K562 (cell line): ENCODE results near the gene FGFRL1. TPM values are rescaled to one million over a fixed set of nuclear protein-coding genes. Genes with fewer than 3 reads are reported as not detected.

Experiments
- ATAC-seq: fragments of 200-7000 bp; cut with Tn5 transposase; 3 replicates; pipeline ENCODE4 v1.9.1; 2020; ENCODE audit warnings: moderate library complexity
- BruUV-seq: library from RNA; stranded (reverse); fragments of 400-500 nt; replicated peaks from 2 replicates; lab custom pipeline; 2021; lab: Mats Ljungman, UMichigan
- CTCF ChIA-PET: fragments of 300-600 bp; formaldehyde crosslinking; extraction: SDS; loops from one replicate; lab custom pipeline; 2021; ENCODE audit warnings: low intra/inter-chr PET ratio; lab: Yijun Ruan, JAX
- POLR2A ChIA-PET: fragments of 300-600, 350-650 bp; sonication (Branson Sonifier 250); formaldehyde crosslinking; extraction: SDS; loops from one replicate; lab custom pipeline; 2021; ENCODE audit warnings: antibody characterized with exemption, inconsistent platforms; lab: Yijun Ruan, JAX
- DNase-seq, 4 experiments: peaks; one replicate each; pipeline versions ENCODE4 v3.0.0 to v3.0.0-alpha.2; 2011 to 2018; ENCODE audit warnings: low spot score in 3 of 4, mixed read lengths in 3 of 4; ENCODE audit errors: extremely low read depth in 1 of 4
- FAIRE-seq: peaks from 2 replicates; lab custom pipeline; 2011; peaks lifted over from hg19 to GRCh38; lab: Jason Lieb, UNC
- H2AFZ ChIP-seq: 2 replicates; pipeline ENCODE4 v1.6.0; 2011; ENCODE audit warnings: low read depth, low read length, control low read depth, inconsistent platforms
- H3K27ac ChIP-seq: fragments of 200-600 bp; 3 replicates; pipeline ENCODE4 v1.8.0; 2011; ENCODE audit warnings: low read depth, mild to moderate bottlenecking, control low read depth, inconsistent platforms, low read length, moderate library complexity, mixed read lengths; ENCODE audit errors: extremely low read depth
- H3K27me3 ChIP-seq, 2 experiments: fragments of 300-600 bp in 1 of 2; 2 replicates in 1 of 2; 3 replicates in 1 of 2; pipeline versions ENCODE4 v1.6.0 to v1.8.0; 2011; ENCODE audit warnings: inconsistent platforms in 2 of 2, low read length in 2 of 2, mild to moderate bottlenecking in 1 of 2, mixed read lengths in 1 of 2, moderate library complexity in 1 of 2; ENCODE audit not compliant: control insufficient read depth in 2 of 2, insufficient read depth in 2 of 2
- H3K36me3 ChIP-seq: fragments of 300-600 bp; 3 replicates; pipeline ENCODE4 v1.8.0; 2011; ENCODE audit warnings: mild to moderate bottlenecking, low read length, inconsistent platforms; ENCODE audit not compliant: control insufficient read depth, insufficient read depth
- H3K4me1 ChIP-seq, 2 experiments: fragments of 200-600 bp in 1 of 2; replicated peaks in 1 of 2; 2 replicates in 1 of 2; 3 replicates in 1 of 2; pipeline versions ENCODE4 v1.5.1 to v1.8.0; 2011; ENCODE audit warnings: inconsistent platforms in 2 of 2, low read length in 2 of 2, mild to moderate bottlenecking in 1 of 2, mixed read lengths in 1 of 2, moderate library complexity in 1 of 2; ENCODE audit not compliant: control insufficient read depth in 2 of 2, insufficient read depth in 2 of 2
- H3K4me2 ChIP-seq: 2 replicates; pipeline ENCODE4 v1.6.1; 2011; ENCODE audit warnings: low read length, control low read depth, inconsistent platforms, mixed read lengths; ENCODE audit not compliant: insufficient read depth
- H3K4me3 ChIP-seq: fragments of 200-600 bp; sonication (generic), shearing (Covaris generic); 2 replicates; pipeline ENCODE4 v1.5.1; 2016; ENCODE audit warnings: control low read depth, inconsistent platforms
- H3K79me2 ChIP-seq: fragments of 200-600 bp; 3 replicates; pipeline ENCODE4 v1.8.0; 2011; ENCODE audit warnings: low read length, inconsistent platforms; ENCODE audit not compliant: control insufficient read depth, insufficient read depth
- H3K9ac ChIP-seq, 2 experiments: 2 replicates each; pipeline versions ENCODE4 v1.6.0 to v1.6.1; 2011; ENCODE audit warnings: low read depth in 2 of 2, low read length in 2 of 2, control low read depth in 1 of 2, inconsistent platforms in 1 of 2, mild to moderate bottlenecking in 1 of 2, mixed read lengths in 1 of 2; ENCODE audit not compliant: insufficient read depth in 1 of 2
- H3K9me1 ChIP-seq: one replicate; pipeline ENCODE4 v1.6.0; 2011; ENCODE audit warnings: inconsistent platforms, mild to moderate bottlenecking, low read length, moderate library complexity; ENCODE audit not compliant: control insufficient read depth, insufficient read depth
- H3K9me3 ChIP-seq: replicated peaks from 2 replicates; pipeline ENCODE4 v1.5.1; 2011; ENCODE audit warnings: low read depth, low read length, inconsistent platforms; ENCODE audit not compliant: control insufficient read depth, insufficient read depth
- H4K20me1 ChIP-seq: replicated peaks from 2 replicates; pipeline ENCODE4 v1.6.1; 2011; ENCODE audit warnings: low read length, inconsistent platforms, mixed read lengths; ENCODE audit not compliant: control insufficient read depth, insufficient read depth
- CREM ChIP-seq: IDR thresholded peaks from 2 replicates; pipeline ENCODE4 v1.6.1; 2014; ENCODE audit warnings: antibody characterized with exemption, low read depth
- E4F1 ChIP-seq: fragments of 250-450 bp; sonication (Bioruptor Pico); IDR thresholded peaks from 2 replicates; pipeline ENCODE4 v1.5.0; 2021; ENCODE audit warnings: mild to moderate bottlenecking, borderline replicate concordance
- EGR1 ChIP-seq: fragments of 450-650 bp; conservative IDR thresholded peaks from 2 replicates; pipeline ENCODE4 v1.6.1; 2017; ENCODE audit warnings: mild to moderate bottlenecking
- HLTF ChIP-seq: fragments of 450-650 bp; IDR thresholded peaks from 2 replicates; pipeline ENCODE4 v1.6.1; 2016
- MCM5 ChIP-seq: fragments of 450-650 bp; IDR thresholded peaks from 2 replicates; pipeline ENCODE4 v1.6.1; 2016; ENCODE audit warnings: low read depth
- RBM34 ChIP-seq: fragments of 200-400 bp; formaldehyde crosslinking; IDR thresholded peaks from 2 replicates; pipeline ENCODE4 v1.6.1; 2018; ENCODE audit warnings: low read length, borderline replicate concordance; ENCODE audit not compliant: insufficient read depth
- SAFB ChIP-seq: fragments of 200-400 bp; formaldehyde crosslinking; IDR thresholded peaks from 2 replicates; pipeline ENCODE4 v1.6.1; 2017; ENCODE audit warnings: low read depth, low read length, borderline replicate concordance
- SUPT5H ChIP-seq: fragments of 450-650 bp; IDR thresholded peaks from 2 replicates; pipeline ENCODE4 v1.6.1; 2016
- TEAD4 ChIP-seq, 2 experiments: sonication (generic) in 1 of 2; formaldehyde crosslinking in 1 of 2; IDR thresholded peaks; 2 replicates each; pipeline versions ENCODE4 v1.6.1 to v1.8.0; 2012 to 2022; ENCODE audit warnings: borderline replicate concordance in 1 of 2, inconsistent platforms in 1 of 2, low read length in 1 of 2, mild to moderate bottlenecking in 1 of 2, missing genetic modification reagents in 1 of 2
- ZNF184 ChIP-seq: sonication (generic); formaldehyde crosslinking; IDR thresholded peaks from 2 replicates; pipeline ENCODE4 v1.5.0; 2020; ENCODE audit warnings: missing genetic modification reagents
- ZNF408 ChIP-seq: fragments of 250-450 bp; sonication (Bioruptor Pico); IDR thresholded peaks from 2 replicates; pipeline ENCODE4 v1.4.0; 2020; ENCODE audit warnings: low read depth, mild to moderate bottlenecking, moderate library complexity
- WGBS: fragments of 100-300 bp; shearing (Covaris generic); methylation state at CpG from one replicate; pipeline ENCODE4 v1.1.6; 2016; ENCODE audit warnings: low coverage, mixed read lengths; ENCODE audit not compliant: insufficient coverage; ENCODE audit errors: missing lambda C conversion rate; 5-methylcytosine and 5-hydroxymethylcytosine counted together
- in situ Hi-C: fragments of 300-500 bp; cut with MboI; formaldehyde crosslinking; loops from 4 replicates; pipeline ENCODE4 v1.15.0; 2018; ENCODE audit warnings: inconsistent platforms, mixed read lengths
- intact Hi-C: fragments of 100-400 bp; cut with micrococcal nuclease; formaldehyde crosslinking; loops from 2 replicates; pipeline ENCODE4 v1.14.2; 2022
- polyA plus RNA-seq, 8 experiments: library from polyadenylated mRNA; depleted of rRNA in 4 of 8; stranded (reverse) in 5 of 8; unstranded in 3 of 8; fragments of >200 nt; fragmentation: Nextera tagmentation in 2 of 8; fragmentation: Illumina TruSeq in 1 of 8; extraction: Ambion mirVana in 2 of 8; extraction: Trizol in 1 of 8; gene quantifications; 2 replicates each; pipeline versions ENCODE4 v1.2.1 to v1.2.3, GENCODE V29; 2011 to 2014; ENCODE audit warnings: inconsistent platforms in 1 of 8, missing spikeins in 1 of 8
- total RNA-seq, 7 experiments: library from RNA; depleted of rRNA in 6 of 7; stranded (reverse); fragments of >200 nt in 6 of 7; fragmentation: Illumina TruSeq in 2 of 7; extraction: Trizol in 2 of 7; gene quantifications; 2 replicates each; pipeline versions ENCODE4 v1.2.1 to v1.2.3, GENCODE V29; 2011 to 2021; ENCODE audit warnings: low replicate concordance in 1 of 7
- TF ChIP-seq, protein P1 (sequence below): sonication (generic); IDR thresholded peaks from 2 replicates; pipeline ENCODE4 v1.6.1; 2016
- TF ChIP-seq, protein P2 (sequence below): sonication (generic); formaldehyde crosslinking; IDR thresholded peaks from 2 replicates; pipeline ENCODE4 v1.8.0; 2022; ENCODE audit warnings: missing genetic modification reagents, mild to moderate bottlenecking, moderate library complexity, borderline replicate concordance
- TF ChIP-seq, protein P3 (sequence below): fragments of 450-650 bp; formaldehyde crosslinking; IDR thresholded peaks from 2 replicates; pipeline ENCODE4 v1.4.0; 2020; ENCODE audit warnings: mild to moderate bottlenecking
- TF ChIP-seq, protein P4 (sequence below): fragments of 250-450 bp; sonication (Bioruptor Pico); IDR thresholded peaks from 2 replicates; pipeline ENCODE4 v1.5.0; 2021

Gene FGFRL1
- total and polyA plus RNA-seq, 9 of the 15 experiments (the other 6 are each of a cell fraction or from before 2014, with no cell fraction given): 0.34 to 49.9 (median 14.6) TPM

DNA sequence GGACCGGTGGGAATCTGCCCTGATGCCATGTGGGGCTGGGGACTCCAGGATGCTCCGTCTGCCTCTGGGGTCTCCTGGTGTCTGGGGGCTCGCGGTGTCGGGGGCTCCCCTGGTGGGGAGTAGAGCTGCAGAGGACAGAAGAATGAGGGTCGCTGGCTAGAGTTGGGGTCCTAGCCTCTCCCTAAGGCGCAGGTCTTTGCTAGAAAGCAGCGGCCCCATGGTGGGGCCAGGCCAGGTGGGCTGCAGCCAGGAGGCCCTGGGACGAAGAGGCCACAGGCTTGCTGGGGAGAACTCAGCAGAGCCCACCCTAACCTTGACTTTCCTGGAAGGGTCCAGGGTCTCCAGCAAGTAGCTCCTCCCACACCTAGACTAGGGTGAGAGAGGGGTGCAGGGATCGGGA lies 21.4 kb downstream of the FGFRL1 start (continued):
- TF ChIP-seq TEAD4 (IDR thresholded peaks at IDR 0.05; ENCODE audit: low read length): no peak
- TF ChIP-seq TEAD4 (CRISPR knock-in tag; IDR thresholded peaks at IDR 0.05; ENCODE audit: borderline replicate concordance): no peak
- no peak for TF ChIP-seq HLTF
- no peak for TF ChIP-seq ZNF408 (CRISPR knock-in tag)
- TF ChIP-seq, protein P1, sequence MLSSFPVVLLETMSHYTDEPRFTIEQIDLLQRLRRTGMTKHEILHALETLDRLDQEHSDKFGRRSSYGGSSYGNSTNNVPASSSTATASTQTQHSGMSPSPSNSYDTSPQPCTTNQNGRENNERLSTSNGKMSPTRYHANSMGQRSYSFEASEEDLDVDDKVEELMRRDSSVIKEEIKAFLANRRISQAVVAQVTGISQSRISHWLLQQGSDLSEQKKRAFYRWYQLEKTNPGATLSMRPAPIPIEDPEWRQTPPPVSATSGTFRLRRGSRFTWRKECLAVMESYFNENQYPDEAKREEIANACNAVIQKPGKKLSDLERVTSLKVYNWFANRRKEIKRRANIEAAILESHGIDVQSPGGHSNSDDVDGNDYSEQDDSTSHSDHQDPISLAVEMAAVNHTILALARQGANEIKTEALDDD: no peak
- TF ChIP-seq SAFB: no peak
- no peak for TF ChIP-seq ZNF184 (CRISPR knock-in tag)

DNA sequence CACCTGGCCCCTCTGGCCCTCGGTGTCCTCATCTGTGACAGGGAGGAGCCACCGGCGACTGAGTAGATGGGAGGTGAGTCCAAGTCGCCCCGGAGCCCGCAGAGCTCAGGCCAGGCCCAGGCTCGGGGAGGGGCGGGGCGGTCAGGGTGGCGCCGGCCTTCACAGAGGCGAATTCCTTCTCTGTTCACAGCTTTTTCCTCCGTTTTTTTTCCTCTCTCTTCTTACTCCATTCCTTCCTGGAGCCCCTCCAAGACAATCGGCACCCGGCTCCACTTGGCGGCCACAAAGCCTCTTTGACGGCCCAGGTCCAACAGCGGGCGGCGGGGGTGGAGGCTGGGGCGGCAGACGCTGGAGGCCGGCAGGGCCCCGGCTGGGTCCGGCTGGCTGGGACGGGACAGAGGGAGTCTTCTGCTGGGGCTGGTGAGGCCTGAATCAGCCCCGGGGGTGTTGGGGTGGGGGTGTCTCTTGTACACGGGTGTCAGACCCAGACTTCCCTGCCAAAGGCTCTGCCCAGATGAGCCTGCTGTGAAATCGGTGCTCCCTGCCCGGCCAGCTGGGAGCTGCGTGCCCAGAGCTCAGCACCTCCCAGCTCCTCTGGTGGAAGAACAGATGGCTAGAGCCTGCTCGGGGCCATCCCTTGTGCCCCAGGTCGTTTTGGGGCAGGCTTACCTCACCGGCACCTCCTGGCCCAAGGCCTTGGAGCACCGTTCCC lies 22.6 kb downstream of the FGFRL1 start:
- no peaks in the 10 kb centered on the region for H3K9me3 ChIP-seq
- H3K4me1 ChIP-seq: peaks cover 5 to 87% of the 10 kb centered on the region in 2 experiments
- 0 out of 5 replicates have a peak, but pooled peaks cover 0 to 6% of the 10 kb centered on the region in 2 experiments for H3K27me3 ChIP-seq
- ATAC-seq (peak; percentile 63), FAIRE-seq (no peak), DNase-seq (no peak)
- no peaks in the 10 kb centered on the region for H3K36me3 ChIP-seq
- CTCF ChIA-PET: no interaction called here
- POLR2A ChIA-PET: interaction anchor here (0.6 kb wide), 1 partner anchor 105 kb away, joined by 3 read pairs; no protein-coding TSS in a partner anchor
- no peaks in the 10 kb centered on the region for H3K79me2 ChIP-seq
- H4K20me1 ChIP-seq: no peaks in the 10 kb centered on the region
- intact Hi-C loops: no loop called here
- H2AFZ ChIP-seq: peak overlapping the region; percentile 40; the same call in 1 of the 2 replicates
- no TSS peak for BruUV-seq
- no peak overlapping the region for H3K4me3 ChIP-seq
- no peak overlapping the region for H3K4me2 ChIP-seq
- in situ Hi-C loops: no loop called here
- WGBS: 28% methylated on average over 22 of the region's 35 CpGs
- peak overlapping the region in 1 of 2 experiments; percentile 66; a peak in 2 of 4 replicates for H3K9ac ChIP-seq
- H3K9me1 ChIP-seq: no peaks in the 10 kb centered on the region
- no peak overlapping the region for H3K27ac ChIP-seq
- TF ChIP-seq, protein P2, sequence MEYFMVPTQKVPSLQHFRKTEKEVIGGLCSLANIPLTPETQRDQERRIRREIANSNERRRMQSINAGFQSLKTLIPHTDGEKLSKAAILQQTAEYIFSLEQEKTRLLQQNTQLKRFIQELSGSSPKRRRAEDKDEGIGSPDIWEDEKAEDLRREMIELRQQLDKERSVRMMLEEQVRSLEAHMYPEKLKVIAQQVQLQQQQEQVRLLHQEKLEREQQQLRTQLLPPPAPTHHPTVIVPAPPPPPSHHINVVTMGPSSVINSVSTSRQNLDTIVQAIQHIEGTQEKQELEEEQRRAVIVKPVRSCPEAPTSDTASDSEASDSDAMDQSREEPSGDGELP (CRISPR knock-in tag): 0 out of 2 replicates have a peak, but pooled peaks have one; percentile 4
- TF ChIP-seq E4F1 (CRISPR knock-in tag) (no peak), SUPT5H (no peak), RBM34 (no peak), CREM (no peak), MCM5 (no peak), EGR1 (peak; percentile 48)
- TF ChIP-seq, protein P3, sequence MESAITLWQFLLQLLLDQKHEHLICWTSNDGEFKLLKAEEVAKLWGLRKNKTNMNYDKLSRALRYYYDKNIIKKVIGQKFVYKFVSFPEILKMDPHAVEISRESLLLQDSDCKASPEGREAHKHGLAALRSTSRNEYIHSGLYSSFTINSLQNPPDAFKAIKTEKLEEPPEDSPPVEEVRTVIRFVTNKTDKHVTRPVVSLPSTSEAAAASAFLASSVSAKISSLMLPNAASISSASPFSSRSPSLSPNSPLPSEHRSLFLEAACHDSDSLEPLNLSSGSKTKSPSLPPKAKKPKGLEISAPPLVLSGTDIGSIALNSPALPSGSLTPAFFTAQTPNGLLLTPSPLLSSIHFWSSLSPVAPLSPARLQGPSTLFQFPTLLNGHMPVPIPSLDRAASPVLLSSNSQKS (CRISPR knock-in tag): no peak
- TF ChIP-seq, protein P4, sequence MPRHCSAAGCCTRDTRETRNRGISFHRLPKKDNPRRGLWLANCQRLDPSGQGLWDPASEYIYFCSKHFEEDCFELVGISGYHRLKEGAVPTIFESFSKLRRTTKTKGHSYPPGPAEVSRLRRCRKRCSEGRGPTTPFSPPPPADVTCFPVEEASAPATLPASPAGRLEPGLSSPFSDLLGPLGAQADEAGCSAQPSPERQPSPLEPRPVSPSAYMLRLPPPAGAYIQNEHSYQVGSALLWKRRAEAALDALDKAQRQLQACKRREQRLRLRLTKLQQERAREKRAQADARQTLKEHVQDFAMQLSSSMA: no peak
